H1 (cell line): Measurements from ENCODE around the gene COL26A1. TPM values are rescaled to one million over a fixed set of nuclear protein-coding genes. Genes with fewer than 3 reads are reported as not detected.

Source experiments
- CTCF ChIA-PET: fragments of 300-600 bp; sonication (Branson Sonifier 250); formaldehyde crosslinking; loops from one replicate; lab custom pipeline; 2021; ENCODE audit not compliant: partially characterized antibody; lab: Charles Lee
- POLR2A ChIA-PET: fragments of 300-600 bp; sonication (Branson Sonifier 250); formaldehyde crosslinking; loops from one replicate; lab custom pipeline; 2021; ENCODE audit warnings: inconsistent platforms; ENCODE audit not compliant: partially characterized antibody; lab: Charles Lee
- DNase-seq, 2 experiments: peaks; one replicate each; pipeline versions ENCODE4 v3.0.0 to v3.0.0-alpha.2; 2010 to 2022; ENCODE audit warnings: low spot score in 2 of 2, low read depth in 1 of 2, mixed read lengths in 1 of 2
- FAIRE-seq: peaks from 2 replicates; lab custom pipeline; 2011; peaks lifted over from hg19 to GRCh38; lab: Jason Lieb, UNC
- H2AFZ ChIP-seq: 2 replicates; pipeline ENCODE4 v1.8.1; 2012; ENCODE audit warnings: low read length, inconsistent platforms
- H2AK5ac ChIP-seq: 2 replicates; pipeline ENCODE4 v1.6.1; 2013; ENCODE audit warnings: low read depth, low read length
- H2BK120ac ChIP-seq: replicated peaks from 2 replicates; pipeline ENCODE3; 2013; ENCODE audit warnings: low read depth, low read length, inconsistent platforms
- H2BK12ac ChIP-seq: 2 replicates; pipeline ENCODE4 v1.6.1; 2013; ENCODE audit warnings: low read depth, low read length
- H2BK15ac ChIP-seq: 2 replicates; pipeline ENCODE4 v1.6.1; 2013; ENCODE audit warnings: low read length
- H2BK20ac ChIP-seq: 2 replicates; pipeline ENCODE4 v1.6.1; 2013; ENCODE audit warnings: low read length
- H2BK5ac ChIP-seq: 2 replicates; pipeline ENCODE4 v1.6.1; 2013; ENCODE audit warnings: low read depth, low read length
- H3K14ac ChIP-seq: 2 replicates; pipeline ENCODE4 v1.6.1; 2013; ENCODE audit warnings: inconsistent platforms; ENCODE audit not compliant: insufficient read length
- H3K18ac ChIP-seq: 2 replicates; pipeline ENCODE4 v1.6.1; 2013; ENCODE audit warnings: low read length; ENCODE audit errors: extremely low read depth
- H3K23ac ChIP-seq: 2 replicates; pipeline ENCODE4 v1.6.1; 2013; ENCODE audit warnings: inconsistent platforms; ENCODE audit not compliant: insufficient read length
- H3K23me2 ChIP-seq: 2 replicates; pipeline ENCODE4 v1.6.1; 2013; ENCODE audit warnings: low read depth, low read length
- H3K27ac ChIP-seq: 2 replicates; pipeline ENCODE4 v1.6.1; 2011; ENCODE audit warnings: low read depth, low read length, inconsistent platforms
- H3K27me3 ChIP-seq, 4 experiments: replicated peaks in 1 of 4; 1 replicate in 1 of 4; 2 replicates in 3 of 4; pipeline versions ENCODE4 v1.6.1 to v1.8.1; 2011 to 2013; ENCODE audit warnings: low read length in 3 of 4, mild to moderate bottlenecking in 3 of 4, inconsistent platforms in 2 of 4, mixed read lengths in 2 of 4, moderate library complexity in 1 of 4; ENCODE audit not compliant: control insufficient read depth in 3 of 4, insufficient read depth in 3 of 4; ENCODE audit errors: extremely low read depth in 1 of 4
- H3K36me3 ChIP-seq, 4 experiments: 2 replicates each; pipeline versions ENCODE4 v1.6.1 to v1.8.1; 2011 to 2013; ENCODE audit warnings: mild to moderate bottlenecking in 4 of 4, low read length in 3 of 4, moderate library complexity in 2 of 4, control low read depth in 1 of 4, inconsistent platforms in 1 of 4; ENCODE audit not compliant: insufficient read depth in 4 of 4, control insufficient read depth in 2 of 4
- H3K4ac ChIP-seq: replicated peaks from 2 replicates; pipeline ENCODE3; 2013; ENCODE audit warnings: low read length, low read depth, mixed read lengths, inconsistent platforms; ENCODE audit not compliant: insufficient read length
- H3K4me1 ChIP-seq, 4 experiments: replicated peaks in 1 of 4; 1 replicate in 1 of 4; 2 replicates in 3 of 4; pipeline versions ENCODE4 v1.6.1 to v1.8.1; 2011 to 2013; ENCODE audit warnings: low read length in 3 of 4, inconsistent platforms in 2 of 4, mixed read lengths in 1 of 4; ENCODE audit not compliant: insufficient read depth in 4 of 4, control insufficient read depth in 3 of 4
- H3K4me2 ChIP-seq, 2 experiments: 2 replicates each; pipeline versions ENCODE4 v1.6.1 to v1.8.1; 2011 to 2013; ENCODE audit warnings: low read depth in 2 of 2, low read length in 2 of 2, control low read depth in 1 of 2, inconsistent platforms in 1 of 2, mild to moderate bottlenecking in 1 of 2; ENCODE audit not compliant: insufficient read depth in 1 of 2
- H3K4me3 ChIP-seq, 4 experiments: fragments of 200-600, 300-600 bp in 1 of 4; sonication (generic), shearing (Covaris generic), sonication (Bioruptor Twin) in 1 of 4; 2 replicates each; pipeline versions ENCODE4 v1.5.1 to v1.8.1; 2011 to 2016; ENCODE audit warnings: low read length in 4 of 4, low read depth in 3 of 4, control low read depth in 2 of 4, inconsistent platforms in 2 of 4, mild to moderate bottlenecking in 2 of 4, mixed read lengths in 1 of 4, moderate library complexity in 1 of 4; ENCODE audit not compliant: insufficient read depth in 2 of 4; ENCODE audit errors: extremely low read depth in 1 of 4
- H3K56ac ChIP-seq: replicated peaks from 2 replicates; pipeline ENCODE3; 2013; ENCODE audit warnings: low read depth, mild to moderate bottlenecking, mixed read lengths, low read length, inconsistent platforms; ENCODE audit not compliant: insufficient read length
- H3K79me1 ChIP-seq: 2 replicates; pipeline ENCODE4 v1.6.1; 2013; ENCODE audit warnings: low read depth, low read length, control low read depth
- H3K79me2 ChIP-seq, 2 experiments: 2 replicates each; pipeline versions ENCODE4 v1.6.1 to v1.8.1; 2012 to 2013; ENCODE audit warnings: low read length in 2 of 2, mild to moderate bottlenecking in 2 of 2, inconsistent platforms in 1 of 2; ENCODE audit not compliant: insufficient read depth in 2 of 2, control insufficient read depth in 1 of 2
- H3K9ac ChIP-seq, 4 experiments: replicated peaks in 1 of 4; 1 replicate in 1 of 4; 2 replicates in 3 of 4; pipeline versions ENCODE4 v1.6.1 to v1.8.1; 2011 to 2013; ENCODE audit warnings: low read depth in 3 of 4, low read length in 3 of 4, control low read depth in 2 of 4, mild to moderate bottlenecking in 2 of 4, moderate library complexity in 2 of 4, inconsistent platforms in 1 of 4; ENCODE audit errors: extremely low read depth in 1 of 4
- H3K9me3 ChIP-seq, 2 experiments: 2 replicates each; pipeline versions ENCODE4 v1.6.1 to v1.8.1; 2012 to 2013; ENCODE audit warnings: mild to moderate bottlenecking in 2 of 2, moderate library complexity in 2 of 2, control low read depth in 1 of 2, inconsistent platforms in 1 of 2, low read depth in 1 of 2, low read length in 1 of 2, mixed read lengths in 1 of 2; ENCODE audit not compliant: insufficient read depth in 2 of 2
- H4K20me1 ChIP-seq, 2 experiments: replicated peaks in 1 of 2; 2 replicates each; pipeline versions ENCODE3 to v1.8.1; 2011 to 2013; ENCODE audit warnings: inconsistent platforms in 2 of 2, low read length in 2 of 2, mild to moderate bottlenecking in 1 of 2; ENCODE audit not compliant: insufficient read depth in 2 of 2, control insufficient read depth in 1 of 2
- H4K5ac ChIP-seq: 2 replicates; pipeline ENCODE4 v1.6.1; 2013; ENCODE audit warnings: low read length, low read depth, mixed read lengths, inconsistent platforms; ENCODE audit not compliant: insufficient read length
- H4K8ac ChIP-seq: 2 replicates; pipeline ENCODE4 v1.8.0; 2013; ENCODE audit warnings: mild to moderate bottlenecking, moderate library complexity, low read length, inconsistent platforms; ENCODE audit not compliant: insufficient read depth; ENCODE audit errors: extremely low read depth
- H4K91ac ChIP-seq: replicated peaks from 2 replicates; pipeline ENCODE3; 2013; ENCODE audit warnings: low read length, mixed read lengths, inconsistent platforms; ENCODE audit not compliant: insufficient read length
- SIX5 ChIP-seq: IDR thresholded peaks from 2 replicates; pipeline ENCODE4 v1.6.1; 2011; ENCODE audit warnings: mild to moderate bottlenecking, low read depth, low read length
- WGBS, 2 experiments: shearing (Covaris generic) in 1 of 2; methylation state at CpG; one replicate each; pipeline versions ENCODE4 v1.1.6 to v1.1.7; 2013 to 2015; ENCODE audit warnings: low lambda C conversion rate in 2 of 2, mixed read lengths in 2 of 2, inconsistent platforms in 1 of 2, low coverage in 1 of 2, missing lambda C conversion rate in 1 of 2; ENCODE audit not compliant: insufficient replicate concordance in 2 of 2, insufficient coverage in 1 of 2, insufficient read length in 1 of 2; ENCODE audit errors: extremely low coverage in 1 of 2, missing lambda C conversion rate in 1 of 2; 5-methylcytosine and 5-hydroxymethylcytosine counted together
- polyA plus RNA-seq, 7 experiments: library from polyadenylated mRNA; depleted of rRNA in 3 of 7; stranded (reverse) in 5 of 7; unstranded in 2 of 7; fragments of >200 nt in 5 of 7; fragments of 200-250 nt in 2 of 7; gene quantifications; 1 replicate in 5 of 7; 2 replicates in 1 of 7; 4 replicates in 1 of 7; pipeline versions ENCODE4 v1.2.1 to v1.2.3, GENCODE V29; 2011 to 2013; ENCODE audit warnings: missing spikeins in 2 of 7, mixed read lengths in 2 of 7
- total RNA-seq: library from RNA; stranded (reverse); fragmentation: NEBNext Ultra II Directional; extraction: Animal tissue kit (Norgen Biotek cat#: 25700); gene quantifications from 2 replicates; pipeline ENCODE4 v1.2.1, GENCODE V29; 2021

COL26A1 gene
- total and polyA plus RNA-seq, 2 of the 8 experiments (the other 6 are each of a cell fraction or from before 2014, with no cell fraction given), result 51.1 to 68.8 TPM

DNA sequence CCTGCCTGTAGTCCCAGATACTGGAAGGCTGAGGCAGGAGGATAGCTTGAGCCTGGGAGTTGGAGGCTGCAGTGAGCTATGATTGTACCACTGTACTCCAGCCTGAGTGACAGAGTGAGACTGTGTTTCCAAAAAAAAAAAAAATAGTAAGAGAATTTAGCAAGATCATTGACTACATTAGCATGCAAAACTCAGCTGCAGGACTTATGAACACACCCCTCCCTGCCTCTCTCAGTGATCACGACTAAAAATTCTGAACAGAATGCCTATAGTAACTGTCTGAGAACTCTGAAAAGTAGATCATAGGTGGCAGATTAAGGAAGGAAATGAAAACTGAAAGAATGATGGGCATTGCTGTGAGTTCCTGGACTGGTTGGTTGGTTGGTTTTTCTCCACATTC, 215.9 kb downstream of the COL26A1 start:
- H3K14ac ChIP-seq, result no peak overlapping the region
- no peaks in the 10 kb centered on the region for H3K27me3 ChIP-seq
- H3K4me2 ChIP-seq, result no peak overlapping the region
- H2BK20ac ChIP-seq, result no peak overlapping the region
- H3K9ac ChIP-seq, result no peak overlapping the region
- CTCF ChIA-PET, result interaction anchor here (0.6 to 1.7 kb wide), 3 partner anchors 102 to 693 kb away, joined by 3 to 4 read pairs (median 4); no protein-coding TSS in a partner anchor
- H3K79me2 ChIP-seq, result no peaks in the 10 kb centered on the region
- H3K79me1 ChIP-seq, result no peaks in the 10 kb centered on the region
- peaks cover 10 to 13% of the 10 kb centered on the region in 2 experiments for H3K9me3 ChIP-seq
- no peak overlapping the region for H2BK5ac ChIP-seq
- FAIRE-seq (no peak), DNase-seq (no peak)
- no peak overlapping the region for H3K4me3 ChIP-seq
- H4K91ac ChIP-seq, result no peak overlapping the region
- H4K8ac ChIP-seq, result no peak overlapping the region
- H3K23me2 ChIP-seq, result no peaks in the 10 kb centered on the region
- no peaks in the 10 kb centered on the region for H3K36me3 ChIP-seq
- no peak overlapping the region for H2BK15ac ChIP-seq
- no peak overlapping the region for H3K23ac ChIP-seq
- no peak overlapping the region for H4K5ac ChIP-seq
- no peak overlapping the region for H3K4ac ChIP-seq
- no peak overlapping the region for H2AFZ ChIP-seq
- 86% methylated on average over 1 of the region's 1 CpG; no CpG with 5 or more reads in 1 of the 2 experiments for WGBS, 2 experiments
- no peak overlapping the region for H2BK120ac ChIP-seq
- peaks cover 0 to 4% (median 1%) of the 10 kb centered on the region in 4 experiments; a peak in 3 of 7 replicates for H3K4me1 ChIP-seq
- no peak overlapping the region for H3K18ac ChIP-seq
- H3K56ac ChIP-seq, result no peak overlapping the region
- POLR2A ChIA-PET, result interaction anchor here (0.8 kb wide), 1 partner anchor 176 kb away, joined by 3 read pairs; no protein-coding TSS in a partner anchor
- no peak overlapping the region for H2BK12ac ChIP-seq
- no peak overlapping the region for H2AK5ac ChIP-seq
- no peaks in the 10 kb centered on the region for H4K20me1 ChIP-seq
- H3K27ac ChIP-seq, result no peak overlapping the region
- TF ChIP-seq SIX5, result no peak
